GM18519 (cell line): ENCODE measurements around the gene CRABP1.

ENCODE experiments used
- ATAC-seq: cut with Tn5 transposase; IDR thresholded peaks from one replicate; pipeline ENCODE4 v1.9.1; 2021; ENCODE audit warnings: mild to moderate bottlenecking, moderate library complexity; ENCODE audit not compliant: unreplicated experiment, low FRiP score

Gene CRABP1

DNA sequence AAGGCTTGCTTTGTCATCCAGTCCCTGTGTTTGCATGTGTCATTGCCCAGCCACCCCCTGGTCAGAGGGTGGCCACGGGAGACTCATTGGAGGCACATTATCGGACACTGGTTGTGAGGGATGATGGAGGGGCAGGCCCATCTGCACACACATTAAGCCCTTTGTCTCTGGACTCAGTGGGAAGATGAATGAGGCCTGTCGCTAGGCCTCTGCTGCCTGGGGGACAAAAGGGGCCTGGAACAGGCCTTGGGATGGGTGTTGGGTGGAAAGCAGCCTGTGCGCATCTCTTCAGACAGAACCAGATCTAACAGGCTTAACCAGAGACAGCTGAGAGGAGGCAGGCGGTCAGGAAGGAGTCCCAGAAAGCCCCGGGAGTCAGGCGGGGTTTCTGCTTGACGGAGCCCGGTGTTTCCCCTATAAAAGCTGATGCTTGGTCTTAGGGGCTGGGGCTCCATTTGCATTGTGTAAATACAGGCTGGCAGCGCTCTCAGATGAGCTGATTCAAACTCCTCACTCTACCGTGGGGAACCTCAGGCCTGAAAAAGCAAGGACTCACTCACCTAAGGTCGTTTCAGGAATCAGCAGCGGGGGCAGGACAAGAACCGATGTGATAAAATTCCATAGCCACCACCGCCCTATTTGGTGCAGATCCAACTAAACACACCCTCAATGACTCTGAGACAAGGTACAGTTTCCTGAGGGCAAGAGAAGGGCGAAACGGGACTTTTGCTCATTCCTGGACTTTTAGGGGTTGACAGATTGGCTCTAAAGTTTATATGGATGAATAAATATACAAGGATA, 23.7 kb upstream of the CRABP1 start:
- no peak for ATAC-seq

DNA sequence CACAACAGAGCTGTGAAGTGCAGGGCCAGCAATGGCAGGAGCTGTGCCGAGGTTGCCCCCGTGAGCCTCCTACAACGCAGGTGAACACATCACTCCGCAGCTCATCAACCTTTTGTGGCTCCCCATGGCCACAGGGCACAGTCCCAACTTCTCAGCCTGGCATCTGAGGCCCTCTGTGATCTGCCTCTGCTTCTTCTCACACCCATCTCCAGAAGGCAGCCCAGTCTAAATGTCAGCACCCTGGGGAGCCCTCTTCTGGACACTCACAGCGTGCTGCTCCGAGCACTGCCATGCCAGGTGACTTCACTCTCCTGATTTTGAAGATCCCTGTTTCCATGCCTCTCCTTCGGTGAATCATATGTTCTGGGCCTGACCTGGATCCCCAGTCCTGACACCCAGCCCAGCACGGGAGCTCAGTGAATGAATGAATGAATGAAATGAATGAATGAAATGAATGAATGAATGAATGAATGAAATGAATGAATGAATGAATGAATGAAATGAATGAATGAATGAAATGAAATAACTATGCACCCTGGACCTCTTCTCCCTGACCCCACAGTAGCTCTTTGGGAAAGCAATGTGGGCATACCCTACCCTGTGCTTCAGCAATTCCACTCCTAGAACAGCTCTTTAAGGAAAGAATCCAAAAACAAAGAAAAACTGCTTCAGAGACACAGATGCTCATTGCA, 22.9 kb upstream of the CRABP1 start:
- ATAC-seq, result no peak

DNA sequence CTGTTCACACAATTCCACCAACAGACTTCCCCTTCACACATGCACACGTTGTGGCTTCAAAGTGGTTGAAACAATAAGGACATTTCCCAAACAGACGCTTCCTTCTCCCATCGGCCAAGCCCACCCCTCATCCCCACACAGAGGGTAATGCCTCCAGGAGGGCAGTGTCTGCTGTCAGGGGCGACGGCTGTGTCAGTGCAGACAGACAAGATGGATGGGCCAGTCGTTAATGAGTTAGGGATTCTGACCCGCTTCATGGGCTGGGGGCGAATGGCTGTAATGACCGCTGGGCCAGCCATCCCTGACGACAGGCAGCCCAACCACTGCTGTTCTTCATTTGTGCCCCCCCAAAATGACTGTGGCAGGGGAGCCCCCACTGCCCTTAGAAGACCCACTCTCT, 20.6 kb upstream of the CRABP1 start:
- ATAC-seq, result no peak

DNA sequence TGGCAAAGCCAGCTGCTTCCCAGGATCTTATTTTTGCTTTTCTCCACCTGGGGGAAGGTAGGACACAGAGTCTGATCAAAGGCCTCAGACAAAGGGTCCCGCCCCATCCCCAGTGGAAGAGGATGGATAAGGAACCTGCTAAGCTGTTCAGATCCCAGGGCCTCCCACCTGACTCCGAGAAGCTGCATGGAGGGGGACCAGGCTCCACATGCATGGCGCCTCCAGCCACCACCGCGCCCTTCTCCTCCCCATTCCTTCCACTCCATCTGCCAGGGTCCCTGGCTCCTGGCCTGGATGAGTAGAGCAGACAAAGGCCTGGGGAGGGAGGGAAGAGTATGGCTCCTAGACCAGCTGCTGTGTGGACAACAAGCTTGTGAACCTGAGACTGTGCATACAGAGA, 20.0 kb upstream of the CRABP1 start:
- ATAC-seq, result no peak

DNA sequence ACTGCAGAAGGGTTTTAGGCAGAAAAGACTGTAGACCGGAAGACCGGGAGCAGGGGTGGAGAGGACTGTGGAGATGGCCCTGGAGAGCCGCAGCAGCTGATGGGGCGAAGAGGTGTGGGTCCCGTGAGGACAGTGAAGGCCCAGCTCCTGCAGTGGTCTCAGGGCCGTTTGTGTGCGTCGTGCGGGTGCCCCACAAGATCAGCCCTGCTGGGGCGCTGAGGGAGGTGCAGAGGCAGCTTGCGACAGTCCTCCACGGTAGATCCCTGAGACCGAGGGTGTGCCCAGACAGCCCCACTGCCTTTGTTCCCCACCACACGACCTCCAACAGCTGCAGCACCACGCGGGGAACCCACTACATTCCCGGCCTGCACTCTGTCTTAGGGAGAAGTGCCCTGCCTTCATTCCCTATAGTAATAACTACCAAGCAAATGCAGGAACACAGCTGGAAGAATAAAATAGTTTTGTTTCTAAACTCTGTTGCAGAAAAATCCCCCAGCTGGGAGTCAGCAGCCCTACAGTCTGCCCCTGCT, 19.0 kb upstream of the CRABP1 start:
- ATAC-seq, result no peak

DNA sequence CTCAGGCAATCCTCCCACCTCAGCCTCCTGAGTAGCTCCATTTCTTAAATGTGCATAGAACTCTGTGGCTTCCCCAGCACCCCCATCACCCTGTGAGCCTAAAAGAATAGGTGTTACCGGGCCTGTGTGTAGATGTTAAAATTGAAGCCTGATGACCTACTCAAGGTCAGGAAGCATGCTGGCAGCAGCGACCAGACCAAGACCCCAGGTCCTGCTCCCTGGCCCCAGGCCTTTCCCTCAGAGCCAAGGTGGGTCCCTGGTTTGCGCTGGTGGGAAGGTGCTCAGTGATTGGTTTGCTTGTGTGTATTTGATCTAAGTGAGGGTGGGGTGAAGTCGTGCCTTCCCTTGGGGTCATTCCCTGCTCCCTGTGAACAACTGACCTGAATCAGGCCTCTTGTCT, 18.4 kb upstream of the CRABP1 start:
- ATAC-seq, result no peak

DNA sequence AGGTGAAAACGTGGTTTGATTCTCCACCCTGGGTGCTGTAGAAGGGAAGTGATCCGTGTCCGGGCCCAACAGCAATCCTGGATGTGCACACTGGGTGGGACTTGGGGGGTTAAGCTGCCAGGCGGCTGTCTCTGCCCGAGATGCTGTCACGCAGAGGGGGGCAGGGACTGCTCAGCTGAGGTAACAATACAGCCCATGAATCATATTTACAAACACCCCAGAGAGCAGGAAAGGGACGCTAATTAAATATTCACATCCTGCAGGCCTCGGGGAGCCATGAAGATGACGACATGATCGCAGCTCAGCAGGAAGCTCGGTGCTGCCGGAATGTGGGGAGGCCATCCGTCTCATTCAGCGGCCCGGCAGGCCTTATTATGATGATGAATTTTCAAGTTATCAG, 17.9 kb upstream of the CRABP1 start:
- no peak for ATAC-seq

DNA sequence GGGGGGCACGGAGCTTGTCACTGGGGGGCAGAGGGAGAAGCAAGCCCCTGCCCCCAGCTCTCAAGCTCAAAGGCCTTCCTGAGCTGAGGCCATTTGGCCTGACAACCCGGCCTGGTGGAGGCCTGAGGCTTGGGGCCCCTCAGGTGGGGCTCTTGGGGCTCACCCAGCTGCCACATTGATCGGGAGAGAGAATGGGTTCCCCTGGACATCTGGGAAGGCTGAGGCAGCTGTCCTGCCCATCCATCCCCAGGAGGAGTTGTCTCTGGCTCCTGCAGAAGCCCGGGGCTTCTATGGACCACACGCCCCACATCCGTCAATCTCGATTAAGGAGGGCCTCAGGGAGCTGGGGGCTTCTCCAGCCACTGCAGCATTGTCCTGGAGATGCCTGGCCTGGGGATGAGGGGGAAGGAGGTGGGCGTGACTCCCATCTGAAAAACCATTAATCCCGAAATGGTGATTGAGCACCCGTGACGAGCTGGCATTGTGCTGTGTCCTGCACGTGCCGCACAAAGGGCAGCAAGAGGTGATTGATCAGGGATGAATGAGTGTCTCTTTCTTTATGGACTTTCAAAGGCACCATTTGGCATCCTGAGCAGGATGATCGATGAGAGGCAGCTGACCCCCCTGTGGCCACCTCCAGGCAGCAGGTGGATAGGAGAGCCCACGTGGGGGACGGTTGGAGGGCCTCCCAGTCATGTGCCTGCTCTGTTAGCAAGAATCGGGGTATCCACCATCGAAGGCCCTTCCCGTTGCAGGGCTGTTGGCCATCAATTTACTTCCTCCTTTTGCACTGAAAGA, 17.2 kb upstream of the CRABP1 start:
- ATAC-seq, result no peak

DNA sequence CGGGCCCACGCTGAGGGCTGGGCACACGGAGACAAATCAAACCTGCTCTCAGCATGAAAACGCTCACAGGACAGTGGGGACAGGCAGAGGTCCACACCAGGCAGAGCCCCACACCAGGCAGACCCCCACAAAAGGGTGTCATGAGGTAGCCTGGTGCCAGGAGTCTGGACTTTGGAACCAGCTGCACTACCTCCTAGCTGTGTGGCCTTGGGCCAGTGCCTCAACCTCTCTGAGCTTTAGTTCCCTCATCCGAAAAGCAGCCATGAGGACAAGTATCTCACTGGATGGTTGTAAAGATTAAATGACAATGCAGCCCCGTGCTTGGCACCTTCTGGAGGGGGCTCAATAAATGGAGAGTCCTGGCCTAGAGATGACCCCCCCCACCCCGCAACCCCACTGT, 16.5 kb upstream of the CRABP1 start:
- ATAC-seq, result no peak

DNA sequence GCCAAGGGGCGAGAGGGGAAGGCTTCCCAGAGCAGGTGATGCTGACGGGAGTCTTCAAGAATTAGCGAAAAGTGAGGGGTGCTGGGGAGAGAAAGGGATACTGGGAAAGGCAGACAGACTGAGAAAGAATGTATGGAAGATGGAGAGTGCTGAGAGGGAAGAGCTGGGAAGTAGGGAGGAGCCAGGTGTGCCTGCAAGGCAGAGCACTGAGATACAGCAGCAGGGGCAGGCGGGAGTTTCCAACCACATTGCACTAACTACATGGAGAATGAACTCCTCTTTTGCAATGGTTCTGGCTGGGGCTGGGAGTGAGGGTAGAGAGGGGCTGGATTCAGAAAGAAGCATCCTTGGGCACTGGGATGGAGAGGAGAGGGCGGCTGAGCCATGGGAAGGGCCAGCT, 16.0 kb upstream of the CRABP1 start:
- ATAC-seq, result no peak

DNA sequence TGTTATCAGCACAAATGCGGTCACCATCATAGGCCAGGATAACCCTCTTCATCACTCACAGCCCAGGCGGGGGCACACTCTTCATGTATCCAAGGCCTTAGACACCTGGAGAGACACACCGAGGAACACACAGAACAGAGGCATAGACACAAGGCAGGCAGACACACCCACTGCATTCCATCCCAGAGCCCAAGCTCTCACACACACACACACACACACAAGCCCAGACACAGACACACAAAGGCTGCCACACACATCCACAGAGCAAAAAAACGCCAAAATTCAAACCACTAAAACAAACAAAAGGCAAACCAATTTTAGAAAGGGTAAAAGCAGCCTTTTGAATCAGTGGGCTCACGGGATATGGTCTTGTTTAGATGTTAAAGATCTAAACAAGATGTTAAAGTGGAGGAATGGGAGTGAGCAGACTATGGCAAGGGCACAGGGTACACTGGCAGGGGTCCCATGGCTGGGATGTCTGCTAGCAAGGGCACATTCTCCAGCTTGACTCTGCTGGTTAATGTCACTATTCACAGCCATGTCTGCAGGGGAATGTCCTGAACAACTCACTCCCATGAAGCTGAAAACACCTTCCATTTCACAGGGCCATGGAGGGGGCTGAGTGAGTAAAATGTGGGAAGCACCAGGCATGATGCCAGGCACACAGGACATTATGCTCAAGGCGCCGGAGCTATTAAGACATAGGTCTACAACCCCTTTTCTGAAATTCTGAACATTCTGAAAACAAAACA, 14.9 kb upstream of the CRABP1 start:
- ATAC-seq, result no peak

DNA sequence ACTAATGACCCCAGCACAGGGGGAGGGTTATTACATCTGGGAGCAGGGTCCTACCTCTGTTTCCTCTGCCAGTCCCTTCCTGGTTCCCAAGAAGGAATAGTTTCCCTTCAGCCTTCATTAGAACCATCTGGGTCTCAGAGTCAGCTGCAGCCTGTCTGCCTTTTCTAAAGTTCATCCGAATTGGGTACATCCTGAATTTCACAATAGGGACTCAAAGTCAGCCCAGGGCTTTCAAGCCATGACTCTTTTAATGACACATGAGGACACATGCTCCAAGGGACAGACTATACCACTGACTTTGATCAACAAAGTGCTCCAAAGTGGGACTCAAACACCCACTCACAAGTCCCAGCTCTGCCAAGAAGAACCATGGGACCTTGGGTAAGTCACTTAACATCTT, 12.7 kb upstream of the CRABP1 start:
- ATAC-seq, result no peak

DNA sequence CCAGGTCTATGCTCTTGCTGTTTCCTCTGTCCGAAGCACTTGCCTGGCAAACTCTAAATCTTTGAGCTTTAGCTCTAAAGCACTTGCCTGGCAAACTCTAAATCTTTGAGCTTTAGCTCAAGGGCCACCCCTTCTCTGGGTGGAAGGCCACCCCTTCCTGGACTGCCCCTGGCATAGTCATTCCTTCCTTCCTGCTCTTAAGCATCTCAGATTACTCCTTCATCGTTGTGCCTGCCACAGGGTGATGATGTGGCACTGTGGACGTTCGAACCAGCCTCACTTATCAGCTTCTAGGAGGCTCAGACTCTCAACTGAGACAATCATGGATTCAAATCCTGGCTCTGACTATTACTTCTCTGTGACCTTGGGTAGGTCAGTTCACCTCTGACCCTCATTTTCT, 10.5 kb upstream of the CRABP1 start:
- ATAC-seq, result no peak

DNA sequence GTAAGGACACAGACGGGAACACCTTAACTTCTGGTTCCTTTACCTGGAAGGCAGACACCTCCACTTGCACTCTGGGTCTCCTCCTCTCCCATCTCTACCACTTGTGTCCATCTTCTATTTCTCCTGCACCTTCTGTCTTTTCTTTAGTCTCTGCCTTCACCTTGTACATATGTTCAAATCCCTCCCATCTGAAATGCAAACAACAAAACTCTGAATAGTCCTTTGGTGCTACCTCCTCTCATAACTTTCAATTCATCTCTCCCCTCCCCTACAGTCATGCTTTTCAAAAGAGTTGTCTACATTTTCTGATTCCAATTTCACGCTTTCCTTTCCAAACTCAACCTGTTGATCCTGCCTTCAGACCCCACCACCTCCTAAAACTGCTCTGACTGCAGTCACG, 5.3 kb upstream of the CRABP1 start:
- no peak for ATAC-seq

DNA sequence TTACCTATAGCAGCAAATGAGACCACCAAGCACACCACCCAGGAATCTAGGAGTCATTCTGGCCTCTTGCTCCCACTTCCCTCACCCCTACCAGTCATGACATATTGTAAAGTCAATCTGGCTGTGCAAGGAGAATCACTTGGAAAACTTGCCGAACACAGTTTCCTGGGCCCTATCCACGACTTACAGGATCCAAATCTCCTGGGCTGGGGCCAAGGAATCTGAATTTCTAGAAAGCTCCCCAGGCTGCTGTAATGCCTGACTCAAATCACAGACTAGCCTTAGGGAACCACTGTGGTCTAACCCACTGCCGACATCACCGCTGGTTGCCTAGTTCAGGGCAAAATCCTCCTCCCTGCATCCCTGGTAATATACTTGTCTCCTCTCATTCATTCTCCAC, 4.2 kb upstream of the CRABP1 start:
- ATAC-seq, result no peak

DNA sequence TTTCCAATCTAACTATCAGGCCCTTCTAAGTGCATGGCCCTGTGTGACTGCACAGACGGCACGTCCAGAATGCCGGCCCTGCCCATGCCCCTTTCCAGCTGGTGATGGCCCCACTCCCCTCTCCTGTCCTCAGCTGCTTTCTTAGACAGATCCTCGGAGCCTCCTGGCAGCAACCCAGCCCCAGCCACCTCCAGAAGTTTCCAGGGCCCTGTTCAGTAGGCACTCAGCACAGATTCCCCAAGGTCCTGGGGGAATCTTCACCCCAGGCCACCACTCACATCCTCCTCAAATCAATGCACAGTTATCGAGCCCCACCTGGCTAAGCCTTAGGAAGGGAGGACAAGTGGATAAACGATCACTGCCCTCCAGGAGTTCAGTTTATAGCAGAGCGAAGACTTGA, 1.4 kb upstream of the CRABP1 start:
- no peak for ATAC-seq

DNA sequence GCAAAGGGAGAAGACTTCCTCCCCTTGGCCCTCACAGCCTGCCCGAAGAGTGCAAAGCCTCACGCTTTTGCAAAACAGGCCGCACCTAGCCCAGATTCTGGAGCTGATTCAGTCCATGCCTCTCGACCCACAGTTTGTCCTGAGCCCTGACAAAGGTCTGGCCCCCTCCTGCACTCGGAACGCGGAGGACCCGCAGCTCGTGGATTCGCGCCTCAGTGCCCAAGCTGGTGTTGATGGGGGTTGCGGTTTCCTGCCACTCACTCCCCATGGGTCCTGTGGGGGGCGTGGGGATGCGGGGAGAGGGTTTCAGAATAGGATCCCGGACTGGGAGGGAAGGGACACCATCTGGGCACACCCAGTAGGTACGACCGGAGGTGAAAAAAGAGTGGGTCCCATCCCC, 594 bp upstream of the CRABP1 start:
- no peak for ATAC-seq

DNA sequence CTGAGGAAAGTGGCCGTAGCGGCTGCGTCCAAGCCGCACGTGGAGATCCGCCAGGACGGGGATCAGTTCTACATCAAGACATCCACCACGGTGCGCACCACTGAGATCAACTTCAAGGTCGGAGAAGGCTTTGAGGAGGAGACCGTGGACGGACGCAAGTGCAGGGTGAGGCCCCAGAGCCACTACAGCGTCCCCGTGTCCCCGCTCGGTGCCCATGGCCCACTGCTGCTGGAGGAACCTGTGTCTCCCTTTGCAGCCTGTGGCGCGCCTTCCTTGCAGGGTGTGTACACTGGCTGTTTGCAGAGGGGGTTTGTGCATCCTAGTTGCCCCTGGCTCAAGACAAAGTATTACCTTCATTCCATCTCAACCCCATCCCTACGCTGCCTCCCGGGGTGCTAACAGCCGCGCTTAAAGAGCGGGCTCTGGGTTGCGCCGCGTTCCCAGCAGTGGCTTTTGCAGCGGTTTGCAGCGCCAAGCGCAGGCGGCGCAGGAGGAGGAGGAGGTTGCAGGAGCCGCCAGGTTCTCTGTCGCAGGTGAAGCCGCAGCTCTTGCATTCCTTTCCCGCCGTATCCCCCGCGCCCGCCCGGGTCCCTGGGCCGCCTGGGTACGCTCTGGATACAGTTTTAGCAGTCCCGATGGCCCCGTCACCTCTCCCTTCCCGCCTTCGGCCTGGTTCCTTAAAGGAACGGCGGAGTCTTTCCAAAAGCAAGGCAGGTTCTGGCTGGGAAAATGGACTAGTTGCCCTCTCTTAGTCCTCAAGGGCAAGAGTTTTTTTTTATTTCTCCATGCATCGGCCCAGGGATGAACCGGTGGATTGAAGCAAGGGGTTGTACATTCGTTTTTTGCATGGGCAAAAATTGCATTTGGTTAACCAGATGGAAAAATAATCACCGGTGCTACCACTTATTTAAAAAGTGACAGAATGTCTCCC, 1.2 kb downstream of the CRABP1 start:
- ATAC-seq, result no peak

DNA sequence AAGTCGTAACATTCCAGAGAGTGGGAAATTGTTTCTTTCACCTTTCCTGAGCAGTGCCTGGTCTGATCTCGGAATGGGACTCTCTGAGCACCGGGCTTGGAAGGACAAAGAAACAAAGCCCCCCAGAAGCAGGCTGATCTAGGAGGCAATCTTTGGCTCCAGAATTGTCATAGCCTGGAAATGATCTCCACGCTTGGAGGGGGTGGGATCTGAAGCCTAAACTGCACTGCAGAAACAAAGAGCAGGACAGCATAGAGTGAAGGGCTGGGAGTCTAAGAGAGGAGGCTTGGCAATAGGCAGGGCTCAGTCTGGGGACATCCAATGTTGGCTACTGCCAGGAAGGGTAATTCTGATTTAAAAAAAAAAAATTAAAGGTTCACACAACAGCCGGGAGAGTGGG, 1.9 kb downstream of the CRABP1 start:
- ATAC-seq, result no peak
